Heart left ventricle (tissue), 16 donors: ENCODE measurements around the gene NAT16. TPM values are rescaled to one million over a fixed set of nuclear protein-coding genes. Genes with fewer than 3 reads are reported as not detected.
"Not testable (repeated sequence)": the region's sequence is repeated elsewhere in the genome, so short reads cannot be mapped to it uniquely, and the experiment has no call there.

ENCODE experiments used
- ATAC-seq, 4 donors: fragments of 200-7000 bp; cut with Tn5 transposase; one replicate each; pipeline ENCODE4 v1.9.1; 2020 to 2022; ENCODE audit warnings: moderate library complexity in 4 of 4, mild to moderate bottlenecking in 3 of 4, moderate number of reproducible peaks in 1 of 4
- DNase-seq, 5 donors: peaks; one replicate each; pipeline ENCODE4 v3.0.0-alpha.2; 2020
- H3K27ac ChIP-seq, 12 donors: fragments of 200-600 bp; sonication (generic) in 4 of 12; one replicate each; pipeline versions ENCODE4 v1.5.0 to v1.8.0; 2016 to 2022; ENCODE audit warnings: mild to moderate bottlenecking in 2 of 12
- H3K27me3 ChIP-seq, 9 donors: fragments of 200-600 bp; sonication (generic) in 2 of 9; one replicate each; pipeline versions ENCODE4 v1.5.1 to v1.8.0; 2016 to 2022; ENCODE audit warnings: mild to moderate bottlenecking in 3 of 9
- H3K36me3 ChIP-seq, 9 donors: fragments of 200-600 bp; sonication (generic) in 2 of 9; one replicate each; pipeline versions ENCODE4 v1.5.0 to v1.8.0; 2018 to 2022; ENCODE audit warnings: mild to moderate bottlenecking in 2 of 9
- H3K4me1 ChIP-seq, 12 donors: fragments of 200-600 bp; sonication (generic) in 4 of 12; one replicate each; pipeline versions ENCODE4 v1.5.0 to v1.8.0; 2016 to 2022; ENCODE audit warnings: mild to moderate bottlenecking in 3 of 12
- H3K4me3 ChIP-seq, 12 donors: fragments of 200-600 bp; sonication (generic) in 4 of 12; one replicate each; pipeline versions ENCODE4 v1.5.0 to v1.8.0; 2017 to 2022; ENCODE audit warnings: mild to moderate bottlenecking in 9 of 12, moderate library complexity in 4 of 12
- H3K9me3 ChIP-seq, 12 donors: fragments of 200-600 bp; sonication (generic) in 4 of 12; one replicate each; pipeline versions ENCODE4 v1.5.0 to v1.8.0; 2016 to 2022; ENCODE audit warnings: mild to moderate bottlenecking in 1 of 12
- CTCF ChIP-seq, 12 donors: fragments of 200-600 bp; sonication (generic) in 4 of 12; IDR thresholded peaks; one replicate each; pipeline versions ENCODE4 v1.5.0 to v1.8.0; 2018 to 2022; ENCODE audit warnings: antibody characterized with exemption in 12 of 12, mild to moderate bottlenecking in 5 of 12
- POLR2A ChIP-seq, 2 donors: fragments of 450-650 bp; IDR thresholded peaks; one replicate each; pipeline ENCODE4 v1.6.1; 2017; ENCODE audit warnings: antibody characterized with exemption in 2 of 2, mild to moderate bottlenecking in 2 of 2, moderate library complexity in 2 of 2
- WGBS, 4 donors: extraction: QIAGEN DNeasy Blood & Tissue Kit in 2 of 4; methylation state at CpG; one replicate each; pipeline versions ENCODE4 v1.1.5 to v1.1.7; 2013 to 2018; 5-methylcytosine and 5-hydroxymethylcytosine counted together
- intact Hi-C, 10 donors: fragments of 100-400 bp; cut with DNase I; formaldehyde crosslinking; loops; one replicate each; pipeline versions ENCODE4 v1.11.1 to v1.14.2; 2022
- polyA plus RNA-seq, 2 donors: library from polyadenylated mRNA; stranded (reverse); fragments of 200-250 nt; gene quantifications; one replicate each; pipeline ENCODE4 v1.2.3, GENCODE V29; 2013
- total RNA-seq, 9 donors: library from RNA; depleted of rRNA in 2 of 9; stranded (reverse); fragments of >200 nt in 2 of 9; fragmentation: NEBNext Ultra II Directional in 3 of 9; extraction: Animal tissue kit (Norgen Biotek cat#: 25700) in 3 of 9; gene quantifications; one replicate each; pipeline versions ENCODE4 v1.1.0 to v1.2.4, GENCODE V29; 2016 to 2023
- donor health status: ischemic (EF 13 %, LVEDD 7.1; RV severe dilation, severe dysfunction).
- donor health status: healthy with polysubstance abuse.
- donor health status: DM: no; HTN: yes; CAD: no.
- donor health status: DM: no; HTN: no; CAD: no.
- donor health status: ischemic (EF 25% LVEDD 6.9; RV normal size, moderate dysfunction).
- donor health status: ischemic (EF 25% LVEDD 5.7; RV mildly dilated, moderate dysfunction).
- donor health status: healthy.
- donor health status: DM: yes; HTN: yes; CAD: no.
- donor health status: ischemic (EF 35%, LVEDD 5.7; RV mildly dilated, moderate dysfunction).
- donor health status: nonischemic (EF 11% LVEDD 7.7; RV severe dilation, severe dysfunction).
- donor health status: DM: yes; HTN: yes; CAD: no.
- donor health status: PGD.
- donor health status: ischemic (EF 29% LVEDD 5.4; RV normal size, mild dysfunction).
- donor health status: nonischemic (EF 23%, LVEDD 6.1; RV moderate dilation, normal function).

NAT16 gene
- total and polyA plus RNA-seq, 11 donors, result 0.23 TPM; not detected in 10

GRCh38 chr7:101137651-101138212 lies 42.4 kb downstream of the NAT16 start:
- H3K9me3 ChIP-seq, result no peaks in the 10 kb centered on the region
- no peaks in the 10 kb centered on the region for H3K27me3 ChIP-seq
- H3K4me1 ChIP-seq, result peaks cover 0 to 21% (median 10%) of the 10 kb centered on the region in 12 donors
- H3K36me3 ChIP-seq, result peaks cover 0 to 30% (median 0%) of the 10 kb centered on the region in 9 donors
- peak overlapping the region in 7 of 12 donors; percentile 41 to 76 (median 55) for H3K27ac ChIP-seq
- TF ChIP-seq POLR2A (IDR thresholded peaks at IDR 0.05) (no peak), CTCF (IDR thresholded peaks at IDR 0.05) (no peak)
- DNase-seq, result no peak
- peak overlapping the region in 3 of 12 donors; percentile 0 to 15 (median 4) for H3K4me3 ChIP-seq
- intact Hi-C loops, result loop anchor here in 9 of 10 donors (1.0 to 10.0 kb wide), 7 partner anchors 40 to 245 kb away; partner anchors contain the start of gene ACHE (in 3 of the 9)
- WGBS, 4 donors, result 56 to 89% (median 66%) methylated on average over 6 to 9 of the region's 9 CpGs
- peak in 1 of 4 donors; percentile 1 for ATAC-seq

- TF ChIP-seq POLR2A (IDR thresholded peaks at IDR 0.05), result no peak
- TF ChIP-seq CTCF (IDR thresholded peaks at IDR 0.05), result no peak
- intact Hi-C loops, result loop anchor here in 2 of 10 donors (2.0 to 10.0 kb wide), 2 partner anchors 40 to 240 kb away; partner anchors contain the start of gene ACHE (in 1 of the 2)
- WGBS, 4 donors, result 89 to 94% (median 91%) methylated on average over 6 of the region's 6 CpGs
- no peak overlapping the region for H3K4me3 ChIP-seq
- DNase-seq (no peak), ATAC-seq (no peak)
- H3K36me3 ChIP-seq, result peaks cover 0 to 41% (median 11%) of the 10 kb centered on the region in 9 donors
- no peak overlapping the region for H3K27ac ChIP-seq
- no peaks in the 10 kb centered on the region for H3K9me3 ChIP-seq
- H3K4me1 ChIP-seq, result peaks cover 0 to 21% (median 10%) of the 10 kb centered on the region in 12 donors
- H3K27me3 ChIP-seq, result no peaks in the 10 kb centered on the region
These were observed 45.6 kb downstream of the NAT16 start for GRCh38 chr7:101134399-101134980.

GRCh38 chr7:101133621-101134398 lies 46.3 kb downstream of the NAT16 start:
- 86 to 93% (median 87%) methylated on average over 15 of the region's 15 CpGs for WGBS, 4 donors
- intact Hi-C loops, result loop anchor here in 2 of 10 donors (2.0 to 10.0 kb wide), 2 partner anchors 39 to 239 kb away; partner anchors contain the start of gene ACHE (in 1 of the 2)
- H3K36me3 ChIP-seq, result peaks cover 0 to 41% (median 11%) of the 10 kb centered on the region in 9 donors
- ATAC-seq (no peak), DNase-seq (no peak)
- H3K27ac ChIP-seq, result no peak overlapping the region
- H3K27me3 ChIP-seq, result no peaks in the 10 kb centered on the region
- no peaks in the 10 kb centered on the region for H3K9me3 ChIP-seq
- no peak overlapping the region for H3K4me3 ChIP-seq
- TF ChIP-seq CTCF (IDR thresholded peaks at IDR 0.05) (no peak), POLR2A (IDR thresholded peaks at IDR 0.05) (no peak)
- H3K4me1 ChIP-seq, result peaks cover 0 to 17% (median 10%) of the 10 kb centered on the region in 12 donors

GRCh38 chr7:101132626-101133600 lies 47.2 kb downstream of the NAT16 start:
- DNase-seq, H3K27ac ChIP-seq, H3K4me3 ChIP-seq, H3K9me3 ChIP-seq, H3K27me3 ChIP-seq, ATAC-seq: not testable (repeated sequence)
- intact Hi-C loops, result loop anchor here in 1 of 10 donors (10.0 kb wide), 1 partner anchor 238 kb away; the partner anchor contains the start of gene ACHE
- peaks cover 0 to 41% (median 11%) of the 10 kb centered on the region in 9 donors for H3K36me3 ChIP-seq
- peaks cover 0 to 15% (median 5%) of the 10 kb centered on the region in 12 donors for H3K4me1 ChIP-seq
- WGBS, 4 donors, result 86 to 95% (median 90%) methylated on average over 18 of the region's 18 CpGs
